ENCODE results near the gene D2HGDH.
"Not testable (repeated sequence)": the region's sequence is repeated elsewhere in the genome, so short reads cannot be mapped to it uniquely, and the experiment has no call there.

Gene D2HGDH

DNA sequence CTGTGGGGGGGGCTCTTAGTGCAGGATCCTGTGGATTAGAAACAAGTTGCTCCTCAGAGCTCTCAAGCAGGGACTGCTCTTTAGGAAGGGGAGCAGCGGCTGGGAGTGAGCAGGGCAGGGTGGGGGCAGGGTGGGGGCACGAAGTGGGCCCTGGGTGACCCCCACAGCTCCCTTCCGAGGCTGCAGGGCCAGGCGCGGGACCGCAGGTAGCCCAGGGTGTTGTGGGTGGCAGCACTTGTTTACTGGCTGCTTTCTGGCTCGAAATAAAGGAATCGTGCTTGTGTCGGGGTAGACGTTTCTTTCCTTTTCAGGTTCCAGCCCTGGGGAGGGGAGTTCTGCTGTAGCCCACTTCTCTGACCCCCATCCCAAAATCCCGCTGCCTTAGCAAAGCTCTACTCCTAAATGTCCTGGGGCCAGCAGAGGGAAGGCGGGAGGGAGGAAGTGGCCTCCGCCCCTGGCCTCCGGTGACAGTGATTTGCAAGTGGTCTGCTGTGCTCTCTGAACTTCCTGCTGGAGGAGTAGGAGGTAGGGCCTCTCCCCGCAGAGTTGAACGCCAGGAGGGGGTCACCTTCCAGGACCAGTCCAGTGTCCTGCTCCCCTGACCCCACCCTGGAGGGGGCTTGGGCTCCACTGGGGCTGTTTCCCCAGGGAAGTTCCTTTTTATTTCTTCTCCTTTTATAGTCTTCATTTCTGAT is 82.8 kb downstream of the D2HGDH start:
- Histone ChIP-seq H3K27me3 (ENCODE audit: control insufficient read depth, low read length) (no peaks in the 10 kb centered on the region), H3K36me3 (ENCODE audit: control insufficient read depth, low read length) (no peaks in the 10 kb centered on the region), H3K9me2 (replicated peaks; ENCODE audit: control insufficient read depth, low read length) (no peaks in the 10 kb centered on the region), H4K20me1 (ENCODE audit: control insufficient read depth, insufficient read depth, low read depth, low read length) (no peaks in the 10 kb centered on the region), H3K27ac (ENCODE audit: low read depth, low read length) (no peak overlapping the region), H3K4me3 (ENCODE audit: low read length) (no peak overlapping the region), H3K4me2 (ENCODE audit: low read length) (peak overlapping the region; percentile 14; the same call in 1 of the 2 replicates), H3K4me1 (ENCODE audit: control insufficient read depth, low read length) (peaks cover 29% of the 10 kb centered on the region), H3K79me2 (ENCODE audit: control insufficient read depth, low read length) (no peaks in the 10 kb centered on the region), H3K9me3 (ENCODE audit: control insufficient read depth, insufficient read depth, low read length) (no peaks in the 10 kb centered on the region), H3F3A (ENCODE audit: control insufficient read depth, insufficient read depth) (no peaks in the 10 kb centered on the region)
- no peak for TF ChIP-seq EZH2phosphoT487 (IDR thresholded peaks at IDR 0.05; ENCODE audit: borderline replicate concordance, low read length)
- TF ChIP-seq, protein P1, sequence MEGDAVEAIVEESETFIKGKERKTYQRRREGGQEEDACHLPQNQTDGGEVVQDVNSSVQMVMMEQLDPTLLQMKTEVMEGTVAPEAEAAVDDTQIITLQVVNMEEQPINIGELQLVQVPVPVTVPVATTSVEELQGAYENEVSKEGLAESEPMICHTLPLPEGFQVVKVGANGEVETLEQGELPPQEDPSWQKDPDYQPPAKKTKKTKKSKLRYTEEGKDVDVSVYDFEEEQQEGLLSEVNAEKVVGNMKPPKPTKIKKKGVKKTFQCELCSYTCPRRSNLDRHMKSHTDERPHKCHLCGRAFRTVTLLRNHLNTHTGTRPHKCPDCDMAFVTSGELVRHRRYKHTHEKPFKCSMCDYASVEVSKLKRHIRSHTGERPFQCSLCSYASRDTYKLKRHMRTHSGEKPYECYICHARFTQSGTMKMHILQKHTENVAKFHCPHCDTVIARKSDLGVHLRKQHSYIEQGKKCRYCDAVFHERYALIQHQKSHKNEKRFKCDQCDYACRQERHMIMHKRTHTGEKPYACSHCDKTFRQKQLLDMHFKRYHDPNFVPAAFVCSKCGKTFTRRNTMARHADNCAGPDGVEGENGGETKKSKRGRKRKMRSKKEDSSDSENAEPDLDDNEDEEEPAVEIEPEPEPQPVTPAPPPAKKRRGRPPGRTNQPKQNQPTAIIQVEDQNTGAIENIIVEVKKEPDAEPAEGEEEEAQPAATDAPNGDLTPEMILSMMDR (IDR thresholded peaks at IDR 0.05; ENCODE audit: low read depth, low read length, poor library complexity, severe bottlenecking) = no peak

DNA sequence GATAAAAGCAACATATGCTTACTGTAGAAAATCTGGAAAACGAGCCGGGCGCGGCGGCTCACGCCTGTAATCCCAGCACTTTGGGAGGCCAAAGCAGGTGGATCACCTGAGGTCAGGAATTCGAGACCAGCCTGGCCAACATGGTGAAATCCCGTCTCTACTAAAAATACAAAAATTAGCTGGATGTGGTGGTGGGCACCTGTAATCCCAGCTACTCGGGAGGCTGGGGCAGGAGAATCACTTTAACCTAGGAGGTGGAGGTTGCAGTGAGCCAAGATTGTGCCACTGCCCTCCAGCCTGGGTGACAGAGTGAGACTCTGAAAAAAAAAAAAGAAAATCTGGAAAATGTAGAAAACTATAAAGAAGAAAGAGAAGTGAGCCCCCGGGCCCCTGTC is 83.4 kb downstream of the D2HGDH start:
- H3K4me1 ChIP-seq (ENCODE audit: control insufficient read depth, low read length) = peaks cover 27% of the 10 kb centered on the region
- H3K4me2 ChIP-seq (ENCODE audit: low read length); H3K79me2 ChIP-seq (ENCODE audit: control insufficient read depth, low read length); H3K4me3 ChIP-seq (ENCODE audit: low read length); H3K27ac ChIP-seq (ENCODE audit: low read depth, low read length); H3F3A ChIP-seq (ENCODE audit: control insufficient read depth, insufficient read depth); H3K9me2 ChIP-seq (replicated peaks; ENCODE audit: control insufficient read depth, low read length); H4K20me1 ChIP-seq (ENCODE audit: control insufficient read depth, insufficient read depth, low read depth, low read length); H3K36me3 ChIP-seq (ENCODE audit: control insufficient read depth, low read length); H3K27me3 ChIP-seq (ENCODE audit: control insufficient read depth, low read length); H3K9me3 ChIP-seq (ENCODE audit: control insufficient read depth, insufficient read depth, low read length): not testable (repeated sequence)

Measured in DOHH2 (cell line).